T-helper 9 cell (primary cell): ENCODE data around the gene BCL2L2.
"Not testable (repeated sequence)": the region's sequence is repeated elsewhere in the genome, so short reads cannot be mapped to it uniquely, and the experiment has no call there.

Experiments used
- DNase-seq: peaks from one replicate; pipeline ENCODE4 v3.0.0-alpha.2; 2020
- total RNA-seq, 2 donors: gene quantifications; one replicate each; lab custom pipeline; 2026; lab: John Stamatoyannopoulos, UW

BCL2L2 gene
- total RNA-seq: 1.2 to 1.4 reads per million in 2 donors

GRCh38 chr14:23306412-23307145 lies at the start of gene BCL2L2:
TSS of gene BCL2L2 (plus strand) at chr14:23306833. CDS start at chr14:23307768, 935 bp downstream.
- no peak for DNase-seq

GRCh38 chr14:23258256-23258655 lies 48.4 kb upstream of the BCL2L2 start:
- no peak for DNase-seq

GRCh38 chr14:23259426-23259825 lies 47.2 kb upstream of the BCL2L2 start:
- DNase-seq: no peak

GRCh38 chr14:23260849-23261248 lies 45.8 kb upstream of the BCL2L2 start:
- DNase-seq: not testable (repeated sequence)

- no peak for DNase-seq
These were observed 37.4 kb upstream of the BCL2L2 start for GRCh38 chr14:23269193-23269592.

GRCh38 chr14:23275412-23275811 lies 31.2 kb upstream of the BCL2L2 start:
- no peak for DNase-seq

- no peak for DNase-seq
These were observed 29.4 kb upstream of the BCL2L2 start for GRCh38 chr14:23277189-23277588.

GRCh38 chr14:23277928-23278327 lies 28.7 kb upstream of the BCL2L2 start:
- DNase-seq: not testable (repeated sequence)

- no peak for DNase-seq
These were observed 25.4 kb upstream of the BCL2L2 start for GRCh38 chr14:23281247-23281646.

GRCh38 chr14:23284654-23285529 lies 21.7 kb upstream of the BCL2L2 start:
- DNase-seq: no peak

GRCh38 chr14:23285530-23286019 lies 21.1 kb upstream of the BCL2L2 start:
- no peak for DNase-seq

GRCh38 chr14:23286020-23286901 lies 20.4 kb upstream of the BCL2L2 start, which contains the start of gene HOMEZ:
TSS of gene HOMEZ (minus strand) at chr14:23286132. CDS start at chr14:23285952, 180 bp downstream.
- DNase-seq: peak; percentile 97

- DNase-seq: no peak
These were observed 19.6 kb upstream of the BCL2L2 start for GRCh38 chr14:23286902-23287479.

GRCh38 chr14:23294734-23295561 lies 11.7 kb upstream of the BCL2L2 start:
- DNase-seq: peak; percentile 43

GRCh38 chr14:23296012-23296777 lies 10.4 kb upstream of the BCL2L2 start:
- no peak for DNase-seq

- DNase-seq: no peak
These were observed 9.5 kb upstream of the BCL2L2 start for GRCh38 chr14:23297096-23297495.

GRCh38 chr14:23297611-23298277 lies 8.9 kb upstream of the BCL2L2 start:
- no peak for DNase-seq

- DNase-seq: no peak
These were observed 7.2 kb upstream of the BCL2L2 start for GRCh38 chr14:23299211-23299957.
